GM12878 (cell line): ENCODE data around the gene RAC3. TPM values are rescaled to one million over a fixed set of nuclear protein-coding genes. Genes with fewer than 3 reads are reported as not detected.
A peak's percentile ranks its signal among the peaks of the same experiment; 100 is the strongest.

Source experiments
- ATAC-seq: fragments of 200-7000 bp; cut with Tn5 transposase; 3 replicates; pipeline ENCODE4 v1.9.1; 2020; ENCODE audit warnings: mild to moderate bottlenecking, moderate library complexity
- BruUV-seq: library from RNA; stranded (reverse); fragments of 400-500 nt; replicated peaks from 2 replicates; lab custom pipeline; 2021; lab: Mats Ljungman, UMichigan
- CTCF ChIA-PET: fragments of 300-600 bp; sonication (Branson Sonifier 250); formaldehyde crosslinking; extraction: SDS; loops from one replicate; lab custom pipeline; 2021; ENCODE audit warnings: inconsistent platforms; lab: Yijun Ruan, JAX
- POLR2A ChIA-PET: fragments of 350-600 bp; formaldehyde crosslinking; extraction: SDS; loops from one replicate; lab custom pipeline; 2021; ENCODE audit warnings: inconsistent platforms; lab: Charles Lee
- RAD21 ChIA-PET: fragments of 300-600 bp; sonication (Branson Sonifier 250); formaldehyde crosslinking; loops from one replicate; lab custom pipeline; 2023; ENCODE audit warnings: antibody characterized with exemption; ENCODE audit not compliant: unreplicated experiment; lab: Charles Lee
- SMC1A ChIA-PET: fragments of 300-600 bp; sonication (Branson Sonifier 250); formaldehyde crosslinking; loops from one replicate; lab custom pipeline; 2023; ENCODE audit not compliant: unreplicated experiment, uncharacterized antibody; lab: Charles Lee
- DNase-seq: peaks from one replicate; pipeline ENCODE4 v3.0.0-alpha.2; 2011; ENCODE audit warnings: low read depth, low spot score
- FAIRE-seq: peaks from 3 replicates; lab custom pipeline; 2011; peaks lifted over from hg19 to GRCh38; lab: Jason Lieb, UNC
- H2AFZ ChIP-seq: 2 replicates; pipeline ENCODE4 v1.6.0; 2011; ENCODE audit warnings: low read depth, low read length, control low read depth; ENCODE audit not compliant: control insufficient read depth
- H3K27ac ChIP-seq: 2 replicates; pipeline ENCODE4 v1.5.1; 2011; ENCODE audit warnings: control low read depth; ENCODE audit not compliant: control insufficient read depth, insufficient read depth
- H3K27me3 ChIP-seq, 2 experiments: replicated peaks in 1 of 2; 2 replicates each; pipeline versions ENCODE4 v1.6.0 to v1.6.1; 2011; ENCODE audit warnings: low read length in 1 of 2; ENCODE audit not compliant: control insufficient read depth in 2 of 2, insufficient read depth in 2 of 2
- H3K36me3 ChIP-seq, 2 experiments: 2 replicates each; pipeline ENCODE4 v1.5.1; 2011; ENCODE audit warnings: low read length in 1 of 2; ENCODE audit not compliant: control insufficient read depth in 2 of 2, insufficient read depth in 2 of 2
- H3K4me1 ChIP-seq: 2 replicates; pipeline ENCODE4 v1.6.1; 2011; ENCODE audit warnings: mild to moderate bottlenecking, low read length, moderate library complexity, mixed read lengths; ENCODE audit not compliant: control insufficient read depth, insufficient read depth
- H3K4me2 ChIP-seq: 2 replicates; pipeline ENCODE4 v1.6.0; 2011; ENCODE audit warnings: control low read depth; ENCODE audit not compliant: control insufficient read depth, insufficient read depth
- H3K4me3 ChIP-seq: fragments of 200-600 bp; sonication (generic); 2 replicates; pipeline ENCODE4 v1.5.1; 2016
- H3K79me2 ChIP-seq: 2 replicates; pipeline ENCODE4 v1.6.0; 2011; ENCODE audit warnings: low read length; ENCODE audit not compliant: control insufficient read depth, insufficient read depth
- H3K9ac ChIP-seq: 2 replicates; pipeline ENCODE4 v1.8.0; 2011; ENCODE audit warnings: low read length, control low read depth, mixed read lengths; ENCODE audit not compliant: control insufficient read depth, insufficient read depth
- H3K9me3 ChIP-seq: replicated peaks from 3 replicates; pipeline ENCODE4 v1.5.1; 2011; ENCODE audit warnings: mild to moderate bottlenecking, low read length; ENCODE audit not compliant: control insufficient read depth, insufficient read depth
- H4K20me1 ChIP-seq: 2 replicates; pipeline ENCODE4 v1.6.0; 2011; ENCODE audit not compliant: control insufficient read depth, insufficient read depth
- SMAD5 ChIP-seq: IDR thresholded peaks from 2 replicates; pipeline ENCODE4 v1.6.1; 2016; ENCODE audit warnings: antibody characterized with exemption, low read depth
- USF1 ChIP-seq: IDR thresholded peaks from 2 replicates; pipeline ENCODE4 v1.6.1; 2011; ENCODE audit warnings: borderline replicate concordance, low read depth, mild to moderate bottlenecking, moderate library complexity, mixed read lengths, low read length; ENCODE audit not compliant: insufficient read depth; ENCODE audit errors: extremely low read length
- ZNF687 ChIP-seq: fragments of 450-650 bp; IDR thresholded peaks from 2 replicates; pipeline ENCODE4 v1.6.1; 2017; ENCODE audit warnings: mild to moderate bottlenecking, moderate library complexity
- WGBS: methylation state at CpG from one replicate; pipeline ENCODE4 v1.1.6; 2016; ENCODE audit warnings: low lambda C conversion rate; ENCODE audit not compliant: insufficient replicate concordance, insufficient coverage; ENCODE audit errors: missing lambda C conversion rate; 5-methylcytosine and 5-hydroxymethylcytosine counted together
- in situ Hi-C: fragments of 300-500 bp; cut with MboI; formaldehyde crosslinking; loops from 9 replicates; pipeline ENCODE4 v1.14.3; 2018; ENCODE audit warnings: mixed read lengths
- intact Hi-C: fragments of 100-400 bp; cut with micrococcal nuclease; formaldehyde crosslinking; loops from one replicate; pipeline ENCODE4 v1.14.2; 2022; ENCODE audit not compliant: unreplicated experiment
- polyA plus RNA-seq, 11 experiments: library from polyadenylated mRNA; depleted of rRNA in 4 of 11; unstranded in 6 of 11; stranded (reverse) in 5 of 11; fragments of >200 nt; fragmentation: Nextera tagmentation in 4 of 11; fragmentation: Illumina TruSeq in 1 of 11; extraction: Ambion mirVana in 4 of 11; extraction: Trizol in 1 of 11; gene quantifications; 1 replicate in 1 of 11; 2 replicates in 10 of 11; pipeline versions ENCODE4 v1.2.1 to v1.2.3, GENCODE V29; 2011 to 2016; ENCODE audit warnings: inconsistent platforms in 2 of 11, missing spikeins in 2 of 11, low read depth in 1 of 11
- total RNA-seq, 4 experiments: library from RNA; depleted of rRNA in 3 of 4; stranded (reverse); fragments of >200 nt in 3 of 4; fragmentation: Illumina TruSeq in 1 of 4; extraction: Trizol in 1 of 4; gene quantifications; 2 replicates each; pipeline versions ENCODE4 v1.2.1 to v1.2.3, GENCODE V29; 2013 to 2021

The RAC3 gene
- total and polyA plus RNA-seq, 10 of the 15 experiments (the other 5 are each of a cell fraction or from before 2014, with no cell fraction given): 0.11 to 32.9 (median 6.7) TPM

GRCh38 chr17:82055965-82056728, 24.7 kb downstream of the RAC3 start:
- WGBS: 89% methylated on average over 26 of the region's 28 CpGs
- H3K36me3 ChIP-seq: peaks cover under 1 to 33% of the 10 kb centered on the region in 2 experiments
- BruUV-seq: no TSS peak
- DNase-seq: no peak
- H3K4me1 ChIP-seq: peaks cover 4% of the 10 kb centered on the region
- H3K4me3 ChIP-seq: no peak overlapping the region
- no peak overlapping the region for H3K27ac ChIP-seq
- POLR2A ChIA-PET: interaction anchor here (0.6 to 2.4 kb wide), 2 partner anchors 10 to 19 kb away, joined by 3 to 6 read pairs; partner anchors contain the start of gene DCXR
- H3K9ac ChIP-seq: no peak overlapping the region
- no peak overlapping the region for H3K4me2 ChIP-seq
- RAD21 ChIA-PET: no interaction called here
- TF ChIP-seq USF1 (no peak), ZNF687 (no peak), SMAD5 (0 out of 2 replicates have a peak, but pooled peaks have one; percentile 9)
- TF ChIP-seq, all 136 proteins: peak for 1
- Histone ChIP-seq H3K79me2 (peaks cover 14% of the 10 kb centered on the region), H3K9me3 (no peaks in the 10 kb centered on the region), H2AFZ (no peak overlapping the region), H4K20me1 (no peaks in the 10 kb centered on the region), H3K27me3 (no peaks in the 10 kb centered on the region)
- no peak for FAIRE-seq
- ATAC-seq: no peak
- in situ Hi-C loops: no loop called here
- SMC1A ChIA-PET: no interaction called here
- intact Hi-C loops: no loop called here
- CTCF ChIA-PET: no interaction called here
